HepG2 (cell line): ENCODE measurements around the gene ABTB2. TPM values are rescaled to one million over a fixed set of nuclear protein-coding genes. Genes with fewer than 3 reads are reported as not detected.

ENCODE experiments used
- ATAC-seq: fragments of 200-7000 bp; cut with Tn5 transposase; 3 replicates; pipeline ENCODE4 v1.9.1; 2020; ENCODE audit warnings: mild to moderate bottlenecking, moderate library complexity
- BruUV-seq: library from RNA; stranded (reverse); fragments of 400-500 nt; replicated peaks from 2 replicates; lab custom pipeline; 2021; lab: Mats Ljungman, UMichigan
- CTCF ChIA-PET: fragments of 300-600 bp; formaldehyde crosslinking; extraction: SDS; loops from one replicate; lab custom pipeline; 2021; ENCODE audit warnings: low total read pairs, inconsistent platforms, low intra/inter-chr PET ratio; lab: Yijun Ruan, JAX
- POLR2A ChIA-PET: fragments of 350-600 bp; sonication (Branson Sonifier 250); formaldehyde crosslinking; loops from one replicate; lab custom pipeline; 2020; ENCODE audit warnings: antibody characterized with exemption, inconsistent platforms; lab: Yijun Ruan, JAX
- DNase-seq: peaks from one replicate; pipeline ENCODE4 v3.0.0-alpha.2; 2015; ENCODE audit warnings: low spot score
- FAIRE-seq: peaks from 3 replicates; lab custom pipeline; 2011; peaks lifted over from hg19 to GRCh38; lab: Jason Lieb, UNC
- H2AFZ ChIP-seq: one replicate; pipeline ENCODE4 v1.6.1; 2011; ENCODE audit warnings: low read length, inconsistent platforms
- H3K27ac ChIP-seq: fragments of 300-600 bp; 3 replicates; pipeline ENCODE4 v1.8.0; 2011; ENCODE audit warnings: mixed run types, mild to moderate bottlenecking, mixed read lengths, low read length, inconsistent platforms; ENCODE audit not compliant: insufficient read depth; ENCODE audit errors: extremely low read length
- H3K27me3 ChIP-seq, 2 experiments: fragments of 200-600 bp in 1 of 2; 2 replicates in 1 of 2; 3 replicates in 1 of 2; pipeline versions ENCODE4 v1.6.0 to v1.8.0; 2011; ENCODE audit warnings: low read length in 2 of 2, mild to moderate bottlenecking in 2 of 2, moderate library complexity in 2 of 2, inconsistent platforms in 1 of 2; ENCODE audit not compliant: insufficient read depth in 2 of 2, control insufficient read depth in 1 of 2
- H3K36me3 ChIP-seq, 2 experiments: fragments of 200-600 bp in 1 of 2; replicated peaks in 1 of 2; 2 replicates in 1 of 2; 3 replicates in 1 of 2; pipeline versions ENCODE4 v1.5.1 to v1.8.0; 2011; ENCODE audit warnings: low read length in 2 of 2, inconsistent platforms in 1 of 2; ENCODE audit not compliant: insufficient read depth in 2 of 2, control insufficient read depth in 1 of 2
- H3K4me1 ChIP-seq: 2 replicates; pipeline ENCODE4 v1.5.1; 2012; ENCODE audit warnings: low read length, inconsistent platforms; ENCODE audit not compliant: insufficient read depth
- H3K4me2 ChIP-seq: 2 replicates; pipeline ENCODE4 v1.6.0; 2011; ENCODE audit warnings: low read depth, low read length, inconsistent platforms
- H3K4me3 ChIP-seq, 3 experiments: fragments of 200-600 bp in 1 of 3; sonication (generic), shearing (Covaris generic) in 1 of 3; replicated peaks in 1 of 3; 2 replicates each; pipeline ENCODE4 v1.5.1; 2011 to 2016; ENCODE audit warnings: low read length in 3 of 3, inconsistent platforms in 2 of 3, low read depth in 2 of 3, mild to moderate bottlenecking in 2 of 3, control low read depth in 1 of 3, mixed read lengths in 1 of 3; ENCODE audit not compliant: insufficient read depth in 1 of 3
- H3K79me2 ChIP-seq: one replicate; pipeline ENCODE4 v1.6.1; 2011; ENCODE audit warnings: low read length, inconsistent platforms; ENCODE audit not compliant: insufficient read depth
- H3K9ac ChIP-seq: 2 replicates; pipeline ENCODE4 v1.6.0; 2011; ENCODE audit warnings: mild to moderate bottlenecking, low read depth, low read length, inconsistent platforms; ENCODE audit not compliant: insufficient read depth
- H3K9me3 ChIP-seq: 2 replicates; pipeline ENCODE4 v1.5.1; 2012; ENCODE audit warnings: mild to moderate bottlenecking, low read length
- H4K20me1 ChIP-seq: 2 replicates; pipeline ENCODE4 v1.6.0; 2011; ENCODE audit warnings: inconsistent platforms, mild to moderate bottlenecking, low read length, moderate library complexity; ENCODE audit not compliant: insufficient read depth
- ZFY ChIP-seq: sonication (generic); formaldehyde crosslinking; IDR thresholded peaks from 2 replicates; pipeline ENCODE4 v1.4.0; 2020; ENCODE audit warnings: missing genetic modification reagents
- ZNF605 ChIP-seq: sonication (generic); formaldehyde crosslinking; IDR thresholded peaks from 2 replicates; pipeline ENCODE4 v1.8.0; 2022; ENCODE audit warnings: mild to moderate bottlenecking, missing genetic modification reagents
- ZNF782 ChIP-seq: sonication (generic); formaldehyde crosslinking; IDR thresholded peaks from 2 replicates; pipeline ENCODE4 v1.4.0; 2020; ENCODE audit warnings: missing genetic modification reagents, mild to moderate bottlenecking, borderline replicate concordance
- WGBS: methylation state at CpG from one replicate; pipeline ENCODE4 v1.1.6; 2017; ENCODE audit warnings: low lambda C conversion rate; 5-methylcytosine and 5-hydroxymethylcytosine counted together
- in situ Hi-C: cut with HindIII; loops from 2 replicates; pipeline ENCODE4 v1.10.0; 2017; ENCODE audit warnings: low pct_unique_long_range_greater_than_20kb; ENCODE audit not compliant: extremely low pct_ligation_motif_present
- intact Hi-C: fragments of 100-400 bp; cut with micrococcal nuclease; formaldehyde crosslinking; loops from one replicate; pipeline ENCODE4 v1.10.0; 2022; ENCODE audit not compliant: unreplicated experiment
- polyA plus RNA-seq, 8 experiments: library from polyadenylated mRNA; depleted of rRNA in 3 of 8; stranded (reverse) in 7 of 8; unstranded in 1 of 8; fragments of >200 nt; fragmentation: Illumina TruSeq in 4 of 8; extraction: Trizol in 4 of 8; gene quantifications; 2 replicates each; pipeline versions ENCODE4 v1.2.1 to v1.2.3, GENCODE V29; 2011 to 2016; ENCODE audit warnings: low read depth in 4 of 8, missing spikeins in 1 of 8, mixed read lengths in 1 of 8; ENCODE audit not compliant: insufficient read depth in 1 of 8
- total RNA-seq, 5 experiments: library from RNA; depleted of rRNA; stranded (reverse); fragments of >200 nt; fragmentation: Illumina TruSeq; extraction: Trizol; gene quantifications; 2 replicates each; pipeline ENCODE4 v1.2.3, GENCODE V29; 2016; ENCODE audit warnings: low read depth in 1 of 5
- TF ChIP-seq, protein P1 (sequence below): sonication (generic); formaldehyde crosslinking; IDR thresholded peaks from 2 replicates; pipeline ENCODE4 v1.4.0; 2020; ENCODE audit warnings: missing genetic modification reagents, mild to moderate bottlenecking, borderline replicate concordance

ABTB2 gene
- total and polyA plus RNA-seq, 2 of the 13 experiments (the other 11 are each of a cell fraction or from before 2014, with no cell fraction given): 5.1 to 15.4 TPM

DNA sequence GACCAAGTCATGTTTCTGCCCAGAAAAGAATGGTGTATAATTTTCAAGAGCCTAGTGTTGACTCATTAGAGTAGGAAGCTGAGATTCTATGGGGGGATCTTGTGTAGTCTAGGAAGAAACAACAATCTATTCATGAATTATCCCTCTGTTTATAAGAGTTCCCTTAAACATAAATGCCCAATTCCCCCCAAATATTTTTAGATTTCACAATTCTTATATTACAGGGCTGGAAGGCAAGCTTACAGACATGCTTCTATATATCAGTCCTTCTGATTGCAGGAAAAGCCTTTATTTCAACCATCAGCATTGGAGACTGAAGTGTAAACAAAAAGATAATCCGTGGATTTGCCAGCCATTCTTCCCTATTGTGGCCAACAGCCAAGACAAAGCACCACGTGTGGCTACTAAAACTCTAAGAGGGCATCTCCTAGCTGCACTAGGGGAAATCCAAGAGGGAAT, 181.0 kb downstream of the ABTB2 start:
- Histone ChIP-seq H3K27ac (no peak overlapping the region), H3K4me2 (no peak overlapping the region), H3K36me3 (peaks cover 10 to 18% of the 10 kb centered on the region in 2 experiments; a peak in 3 of 5 replicates), H3K4me1 (peaks cover 7% of the 10 kb centered on the region; the same call in 1 of the 2 replicates), H4K20me1 (0 out of 2 replicates have a peak, but pooled peaks cover 3% of the 10 kb centered on the region), H2AFZ (no peak overlapping the region), H3K27me3 (no peaks in the 10 kb centered on the region), H3K79me2 (no peaks in the 10 kb centered on the region), H3K9ac (no peak overlapping the region), H3K4me3 (no peak overlapping the region), H3K9me3 (no peaks in the 10 kb centered on the region)
- no peak for DNase-seq
- ChIA-PET POLR2A (no interaction called here), CTCF (interaction anchor here (4.9 kb wide), 1 partner anchor 183 kb away, joined by 169 read pairs; the partner anchor contains the start of gene ABTB2)
- intact Hi-C loops: loop anchor here (10.0 kb wide), 1 partner anchor 288 kb away; no protein-coding TSS in a partner anchor
- no TSS peak for BruUV-seq
- TF ChIP-seq ZNF605 (CRISPR knock-in tag): no peak
- TF ChIP-seq, protein P1, sequence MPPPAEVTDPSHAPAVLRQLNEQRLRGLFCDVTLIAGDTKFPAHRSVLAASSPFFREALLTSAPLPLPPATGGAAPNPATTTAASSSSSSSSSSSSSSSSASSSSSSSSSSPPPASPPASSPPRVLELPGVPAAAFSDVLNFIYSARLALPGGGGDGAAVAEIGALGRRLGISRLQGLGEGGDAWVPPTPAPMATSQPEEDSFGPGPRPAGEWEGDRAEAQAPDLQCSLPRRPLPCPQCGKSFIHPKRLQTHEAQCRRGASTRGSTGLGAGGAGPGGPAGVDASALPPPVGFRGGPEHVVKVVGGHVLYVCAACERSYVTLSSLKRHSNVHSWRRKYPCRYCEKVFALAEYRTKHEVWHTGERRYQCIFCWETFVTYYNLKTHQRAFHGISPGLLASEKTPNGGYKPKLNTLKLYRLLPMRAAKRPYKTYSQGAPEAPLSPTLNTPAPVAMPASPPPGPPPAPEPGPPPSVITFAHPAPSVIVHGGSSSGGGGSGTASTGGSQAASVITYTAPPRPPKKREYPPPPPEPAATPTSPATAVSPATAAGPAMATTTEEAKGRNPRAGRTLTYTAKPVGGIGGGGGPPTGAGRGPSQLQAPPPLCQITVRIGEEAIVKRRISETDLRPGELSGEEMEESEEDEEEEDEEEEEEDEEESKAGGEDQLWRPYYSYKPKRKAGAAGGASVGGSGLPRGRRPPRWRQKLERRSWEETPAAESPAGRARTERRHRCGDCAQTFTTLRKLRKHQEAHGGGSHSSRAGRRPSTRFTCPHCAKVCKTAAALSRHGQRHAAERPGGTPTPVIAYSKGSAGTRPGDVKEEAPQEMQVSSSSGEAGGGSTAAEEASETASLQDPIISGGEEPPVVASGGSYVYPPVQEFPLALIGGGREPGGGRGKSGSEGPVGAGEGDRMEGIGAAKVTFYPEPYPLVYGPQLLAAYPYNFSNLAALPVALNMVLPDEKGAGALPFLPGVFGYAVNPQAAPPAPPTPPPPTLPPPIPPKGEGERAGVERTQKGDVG (CRISPR knock-in tag): no peak
- TF ChIP-seq ZFY (CRISPR knock-in tag): no peak
- no peak for TF ChIP-seq ZNF782 (CRISPR knock-in tag)
- in situ Hi-C loops: loop anchor here (5.0 kb wide), 1 partner anchor 181 kb away; the partner anchor contains the start of gene ABTB2
- FAIRE-seq: no peak
- no peak for ATAC-seq
- WGBS: 86% methylated on average over 2 of the region's 2 CpGs
